Keratinocyte (primary cell): Measurements from ENCODE around the gene TIMMDC1. TPM values are rescaled to one million over a fixed set of nuclear protein-coding genes. Genes with fewer than 3 reads are reported as not detected.

Experiments used
- DNase-seq: peaks from one replicate; pipeline ENCODE4 v3.0.0-alpha.2; 2011; ENCODE audit warnings: low read depth, missing footprints, low spot score
- FAIRE-seq: peaks from 2 replicates; lab custom pipeline; 2011; peaks lifted over from hg19 to GRCh38; lab: Jason Lieb, UNC
- H2AFZ ChIP-seq: 2 replicates; pipeline ENCODE4 v1.6.0; 2012; ENCODE audit warnings: low read length, control low read depth, inconsistent platforms; ENCODE audit not compliant: control insufficient read depth
- H3K27ac ChIP-seq: 2 replicates; pipeline ENCODE4 v1.5.1; 2011; ENCODE audit warnings: low read length; ENCODE audit not compliant: control insufficient read depth, insufficient read depth
- H3K27me3 ChIP-seq: 3 replicates; pipeline ENCODE4 v1.6.0; 2011; ENCODE audit warnings: low read length; ENCODE audit not compliant: control insufficient read depth, insufficient read depth; ENCODE audit errors: extremely low read depth
- H3K36me3 ChIP-seq, 2 experiments: 2 replicates in 1 of 2; 3 replicates in 1 of 2; pipeline ENCODE4 v1.5.1; 2011; ENCODE audit warnings: low read length in 2 of 2, mild to moderate bottlenecking in 1 of 2; ENCODE audit not compliant: control insufficient read depth in 2 of 2, insufficient read depth in 2 of 2; ENCODE audit errors: extremely low read depth in 1 of 2
- H3K4me1 ChIP-seq: 3 replicates; pipeline ENCODE4 v1.5.1; 2011; ENCODE audit warnings: low read length; ENCODE audit not compliant: control insufficient read depth, insufficient read depth; ENCODE audit errors: extremely low read depth
- H3K4me2 ChIP-seq: 3 replicates; pipeline ENCODE4 v1.6.0; 2011; ENCODE audit warnings: low read depth, low read length; ENCODE audit not compliant: control insufficient read depth, insufficient read depth; ENCODE audit errors: extremely low read depth
- H3K4me3 ChIP-seq, 3 experiments: fragments of 200-600 bp in 1 of 3; sonication (generic) in 1 of 3; 2 replicates in 2 of 3; 3 replicates in 1 of 3; pipeline ENCODE4 v1.5.1; 2011 to 2016; ENCODE audit warnings: low read length in 3 of 3, mild to moderate bottlenecking in 3 of 3, control low read depth in 2 of 3, inconsistent platforms in 1 of 3, low read depth in 1 of 3, mixed read lengths in 1 of 3, mixed run types in 1 of 3, moderate library complexity in 1 of 3; ENCODE audit not compliant: control insufficient read depth in 2 of 3, insufficient read depth in 2 of 3; ENCODE audit errors: extremely low read depth in 1 of 3
- H3K79me2 ChIP-seq: 2 replicates; pipeline ENCODE4 v1.6.0; 2012; ENCODE audit warnings: low read length; ENCODE audit not compliant: control insufficient read depth, insufficient read depth
- H3K9ac ChIP-seq: 3 replicates; pipeline ENCODE4 v1.6.0; 2011; ENCODE audit warnings: low read length; ENCODE audit not compliant: control insufficient read depth, insufficient read depth; ENCODE audit errors: extremely low read depth
- H3K9me1 ChIP-seq: 3 replicates; pipeline ENCODE4 v1.6.0; 2011; ENCODE audit warnings: low read length; ENCODE audit not compliant: control insufficient read depth, insufficient read depth; ENCODE audit errors: extremely low read depth
- H3K9me3 ChIP-seq: 2 replicates; pipeline ENCODE4 v1.5.1; 2012; ENCODE audit warnings: low read depth, low read length; ENCODE audit not compliant: control insufficient read depth
- H4K20me1 ChIP-seq: 3 replicates; pipeline ENCODE4 v1.6.0; 2011; ENCODE audit warnings: low read length; ENCODE audit not compliant: control insufficient read depth, insufficient read depth; ENCODE audit errors: extremely low read depth
- CTCF ChIP-seq, 3 experiments: IDR thresholded peaks in 1 of 3; conservative IDR thresholded peaks in 1 of 3; optimal IDR thresholded peaks in 1 of 3; 2 replicates in 2 of 3; 3 replicates in 1 of 3; pipeline versions ENCODE3 to v1.5.1; 2011; ENCODE audit warnings: low read length in 3 of 3, mild to moderate bottlenecking in 3 of 3, moderate library complexity in 2 of 3, control low read depth in 1 of 3, inconsistent platforms in 1 of 3; ENCODE audit not compliant: insufficient read depth in 2 of 3; ENCODE audit errors: extremely low read depth in 1 of 3
- EZH2 ChIP-seq: IDR thresholded peaks from one replicate; pipeline ENCODE4 v1.6.1; 2012; ENCODE audit warnings: inconsistent platforms, mild to moderate bottlenecking, low read length, moderate library complexity
- dilution Hi-C: fragments of 300-500 bp; cut with MboI; formaldehyde crosslinking; loops from one replicate; pipeline ENCODE4 v1.7.0; 2020; ENCODE audit warnings: low sequenced_read_pairs; ENCODE audit not compliant: extremely low pct_ligation_motif_present
- polyA plus RNA-seq, 5 experiments: library from polyadenylated mRNA; depleted of rRNA in 3 of 5; stranded (reverse) in 3 of 5; stranded (forward) in 1 of 5; unstranded in 1 of 5; fragments of >200 nt; gene quantifications; 1 replicate in 1 of 5; 2 replicates in 3 of 5; 3 replicates in 1 of 5; pipeline versions ENCODE4 v1.2.1 to v1.2.3, GENCODE V29; 2011 to 2012; ENCODE audit warnings: missing spikeins in 2 of 5, low read depth in 1 of 5, low replicate concordance in 1 of 5

TIMMDC1 gene
- polyA plus RNA-seq, 1 donor (not counting 4 experiments of a cell fraction or from before 2014, with no cell fraction given) = 140 TPM

DNA sequence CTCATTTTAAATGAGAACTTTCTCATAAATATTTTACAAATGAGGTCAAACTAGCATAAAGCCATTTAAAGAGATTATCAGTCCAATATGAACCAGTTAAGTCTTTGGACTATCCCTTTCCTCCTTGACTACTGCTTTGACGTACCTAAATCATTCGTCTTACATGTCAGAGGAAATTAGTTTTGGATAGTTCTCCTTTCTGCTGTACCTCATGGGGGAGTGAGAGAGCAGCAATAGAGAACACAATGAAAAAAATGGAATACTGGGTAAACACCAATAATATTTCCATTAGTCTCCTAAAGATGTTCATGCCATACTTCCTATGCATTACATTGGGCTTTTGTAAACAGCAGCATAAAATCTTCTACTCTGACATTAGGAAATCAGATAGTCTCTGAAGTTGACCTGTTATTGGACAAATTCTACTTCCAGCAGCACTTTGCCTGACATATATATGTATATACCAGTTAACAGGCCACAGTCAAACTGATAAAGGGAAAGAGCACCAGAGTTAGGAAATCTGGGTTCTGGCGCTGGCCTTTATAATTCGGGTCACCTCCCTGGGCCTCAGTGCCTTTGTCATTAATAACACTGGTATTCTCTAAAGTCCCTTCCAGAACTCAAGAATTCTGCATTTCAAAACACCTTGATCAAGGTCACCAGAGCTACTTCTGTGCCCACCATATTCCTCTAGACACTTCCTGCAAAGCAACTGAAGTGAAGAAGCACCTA is 26.8 kb downstream of the TIMMDC1 start:
- TF ChIP-seq EZH2 (no peak), CTCF (optimal IDR thresholded peaks at IDR 0.05 in 1 of 3, IDR thresholded peaks at IDR 0.05 in 1 of 3, conservative IDR thresholded peaks at IDR 0.05 in 1 of 3; ENCODE audit: extremely low read depth in 1 of 3, insufficient read depth in 2 of 3, low read length in 3 of 3) (peak in 2 of 3 experiments; percentile 10 to 26)
- no peaks in the 10 kb centered on the region for H4K20me1 ChIP-seq
- H3K27me3 ChIP-seq = no peaks in the 10 kb centered on the region
- H2AFZ ChIP-seq = no peak overlapping the region
- no peaks in the 10 kb centered on the region for H3K79me2 ChIP-seq
- H3K27ac ChIP-seq = no peak overlapping the region
- H3K4me1 ChIP-seq = no peaks in the 10 kb centered on the region
- H3K4me2 ChIP-seq = no peak overlapping the region
- FAIRE-seq = no peak
- H3K4me3 ChIP-seq = no peak overlapping the region
- peaks cover 3 to 11% of the 10 kb centered on the region in 2 experiments for H3K36me3 ChIP-seq
- dilution Hi-C loops = no loop called here
- H3K9me3 ChIP-seq = no peaks in the 10 kb centered on the region
- no peak for DNase-seq
- H3K9me1 ChIP-seq = no peaks in the 10 kb centered on the region
- no peak overlapping the region for H3K9ac ChIP-seq

DNA sequence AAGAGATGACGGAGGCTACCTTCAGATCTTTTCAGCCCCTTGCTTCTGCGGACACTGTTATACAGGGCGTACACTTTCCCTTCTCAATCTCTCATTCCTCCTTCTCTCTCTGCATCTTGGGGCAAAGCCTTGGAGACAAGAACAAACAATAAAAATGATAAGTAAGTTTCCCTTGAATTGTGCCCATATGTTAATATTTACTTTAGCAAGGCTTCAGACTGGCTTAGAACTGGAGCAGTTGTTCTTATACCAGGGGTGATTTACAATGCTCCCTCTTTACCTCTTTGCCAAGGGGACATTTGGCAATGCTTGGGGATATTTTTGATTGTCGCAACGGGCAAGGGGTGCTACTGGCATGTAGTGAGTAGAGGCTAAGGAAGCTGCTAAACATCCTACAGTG is 29.4 kb downstream of the TIMMDC1 start:
- DNase-seq (no peak), FAIRE-seq (no peak)
- no peaks in the 10 kb centered on the region for H3K9me3 ChIP-seq
- H3K9ac ChIP-seq = no peak overlapping the region
- no peak overlapping the region for H3K27ac ChIP-seq
- no peaks in the 10 kb centered on the region for H4K20me1 ChIP-seq
- TF ChIP-seq CTCF (optimal IDR thresholded peaks at IDR 0.05 in 1 of 3, IDR thresholded peaks at IDR 0.05 in 1 of 3, conservative IDR thresholded peaks at IDR 0.05 in 1 of 3; ENCODE audit: extremely low read depth in 1 of 3, insufficient read depth in 2 of 3, low read length in 3 of 3) (no peak), EZH2 (no peak)
- H3K4me3 ChIP-seq = no peak overlapping the region
- H3K36me3 ChIP-seq = peaks cover 3 to 10% of the 10 kb centered on the region in 2 experiments
- no peak overlapping the region for H2AFZ ChIP-seq
- H3K4me2 ChIP-seq = no peak overlapping the region
- dilution Hi-C loops = no loop called here
- no peaks in the 10 kb centered on the region for H3K79me2 ChIP-seq
- H3K9me1 ChIP-seq = no peaks in the 10 kb centered on the region
- no peaks in the 10 kb centered on the region for H3K4me1 ChIP-seq
- no peaks in the 10 kb centered on the region for H3K27me3 ChIP-seq
